Activated CD4-positive, alpha-beta T cell treated with anti-CD3 and anti-CD28 coated beads, Interleukin-2, amount 10 ng/mL, durations not matched to agents 24 days and 14 days (primary cell): Measurements from ENCODE around the gene ASAP3. TPM values are rescaled to one million over a fixed set of nuclear protein-coding genes. Genes with fewer than 3 reads are reported as not detected.
"Not testable (repeated sequence)": the region's sequence is repeated elsewhere in the genome, so short reads cannot be mapped to it uniquely, and the experiment has no call there.

Source experiments
- DNase-seq: peaks from one replicate; pipeline ENCODE4 v3.0.0; 2022
- H3K27ac Mint-ChIP-seq: one replicate; pipeline ENCODE4 v1.8.0; 2022; ENCODE audit warnings: mild to moderate bottlenecking, mixed read lengths
- H3K27me3 Mint-ChIP-seq: one replicate; pipeline ENCODE4 v1.8.0; 2022; ENCODE audit warnings: mixed read lengths
- H3K36me3 Mint-ChIP-seq: one replicate; pipeline ENCODE4 v1.8.0; 2022; ENCODE audit warnings: low read depth, mild to moderate bottlenecking, mixed read lengths
- H3K4me1 Mint-ChIP-seq: one replicate; pipeline ENCODE4 v1.8.0; 2021; ENCODE audit warnings: mixed read lengths
- H3K4me3 Mint-ChIP-seq: one replicate; pipeline ENCODE4 v1.8.0; 2022; ENCODE audit warnings: mild to moderate bottlenecking, moderate library complexity, mixed read lengths
- H3K9me3 Mint-ChIP-seq: one replicate; pipeline ENCODE4 v1.8.0; 2021; ENCODE audit warnings: mixed read lengths
- intact Hi-C: fragments of 100-400 bp; cut with micrococcal nuclease; formaldehyde crosslinking; loops from one replicate; pipeline ENCODE4 v1.15.1; 2023
- total RNA-seq: library from RNA; stranded (reverse); gene quantifications from 2 replicates; pipeline ENCODE4 v1.2.3, GENCODE V29; 2022

Gene ASAP3
- total RNA-seq, 1 donor from 2014 or later = 0.63 TPM

DNA sequence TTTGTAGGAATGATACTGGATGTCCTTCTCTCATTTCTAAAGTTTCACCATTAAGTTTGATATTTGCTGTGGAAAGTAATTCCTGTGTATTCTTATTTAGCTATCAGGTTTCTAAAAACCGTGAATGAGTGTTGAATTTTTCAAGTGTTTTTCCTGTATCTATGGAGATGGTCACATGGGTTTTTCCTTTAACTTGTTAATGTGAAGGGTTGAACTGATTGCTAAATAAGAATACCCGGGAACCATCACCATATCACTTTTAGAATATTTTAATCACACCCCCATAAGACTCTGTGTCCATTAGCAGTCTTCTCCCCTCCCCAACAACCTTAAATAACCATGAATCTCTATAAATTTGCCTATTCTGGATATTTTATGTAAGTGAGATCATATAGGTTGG, 16.5 kb upstream of the ASAP3 start:
- Mint-ChIP-seq H3K4me1 (no peaks in the 10 kb centered on the region), H3K27me3 (peaks cover 2% of the 10 kb centered on the region), H3K4me3 (no peak overlapping the region), H3K9me3 (no peaks in the 10 kb centered on the region), H3K27ac (no peak overlapping the region), H3K36me3 (peaks cover 3% of the 10 kb centered on the region)
- no peak for DNase-seq
- intact Hi-C loops = no loop called here

DNA sequence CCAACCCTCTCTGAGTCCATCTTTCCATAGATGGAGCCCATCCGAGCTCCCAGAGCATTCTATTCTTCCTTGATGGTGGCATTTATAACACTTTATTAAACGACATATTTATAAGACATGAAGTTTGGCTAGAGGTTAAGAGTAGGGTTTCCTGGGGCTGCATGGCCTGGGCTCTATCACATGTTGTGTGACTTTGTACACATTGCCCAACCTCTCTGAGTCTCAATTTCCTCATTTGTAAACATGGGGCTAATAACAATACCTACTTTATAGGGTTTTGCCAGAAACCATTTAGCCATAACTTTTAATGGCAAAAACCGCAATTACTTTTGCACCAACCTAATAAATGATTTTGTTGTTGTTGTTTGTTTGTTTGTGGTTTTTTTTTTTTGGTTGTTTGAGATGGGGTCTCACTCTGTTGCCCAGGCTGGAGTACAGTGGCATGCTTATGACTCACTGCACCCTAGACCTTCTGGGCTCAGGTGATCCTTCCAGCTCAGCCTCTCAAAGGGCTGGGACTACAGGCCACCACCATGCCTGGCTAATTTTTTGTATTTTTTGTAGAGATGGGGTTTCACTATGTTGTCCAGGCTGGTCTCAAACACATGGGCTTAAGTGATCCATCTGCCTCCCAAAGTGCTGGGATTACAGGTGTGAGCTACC, 13.9 kb upstream of the ASAP3 start:
- intact Hi-C loops = loop anchor here (1.0 to 2.0 kb wide), 2 partner anchors 41 to 139 kb away; no protein-coding TSS in a partner anchor
- H3K36me3 Mint-ChIP-seq = no peaks in the 10 kb centered on the region

DNA sequence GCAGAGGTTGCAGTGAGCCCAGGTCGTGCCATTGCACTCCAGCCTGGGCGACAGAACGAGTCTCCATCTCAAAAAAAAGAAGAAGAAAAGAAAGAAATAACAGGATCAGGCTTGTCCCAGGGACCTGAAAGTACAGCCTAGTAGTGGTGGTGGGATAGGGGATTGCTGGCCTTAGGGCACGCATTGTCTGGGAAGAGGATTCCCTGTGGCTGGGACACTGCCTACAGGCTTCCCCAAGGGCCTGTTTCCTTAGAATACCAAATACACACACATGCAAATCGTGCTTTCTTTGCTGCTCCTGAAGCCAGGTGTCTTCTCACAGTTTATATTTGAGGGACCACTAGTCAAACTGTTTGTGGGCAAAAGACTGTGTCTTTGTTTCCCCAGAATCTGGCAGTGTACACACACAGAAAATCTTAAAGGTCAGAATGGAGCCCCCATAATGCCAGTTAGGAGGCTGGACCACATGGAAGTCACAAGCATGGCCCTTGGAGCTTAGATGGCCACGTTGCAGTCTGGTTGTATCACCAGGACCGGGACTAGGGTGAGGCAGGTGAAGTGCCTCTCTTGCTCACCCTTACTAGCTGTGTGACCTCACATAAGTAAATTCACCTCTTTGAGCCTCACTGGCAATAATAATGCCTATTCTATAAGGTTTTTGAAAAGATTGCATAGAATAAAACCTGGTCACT, 12.7 kb upstream of the ASAP3 start:
- peaks cover 7% of the 10 kb centered on the region for H3K27me3 Mint-ChIP-seq
- H3K9me3 Mint-ChIP-seq = no peaks in the 10 kb centered on the region
- intact Hi-C loops = loop anchor here (1.0 to 2.0 kb wide), 2 partner anchors 43 to 140 kb away; no protein-coding TSS in a partner anchor
- no peaks in the 10 kb centered on the region for H3K36me3 Mint-ChIP-seq
- no peak for DNase-seq
- no peak overlapping the region for H3K4me3 Mint-ChIP-seq
- no peaks in the 10 kb centered on the region for H3K4me1 Mint-ChIP-seq
- H3K27ac Mint-ChIP-seq = no peak overlapping the region

More for the DNA sequence above, 13.9 kb upstream of the ASAP3 start:
- Mint-ChIP-seq H3K27me3 (peaks cover 4% of the 10 kb centered on the region), H3K27ac (no peak overlapping the region), H3K4me1 (no peaks in the 10 kb centered on the region), H3K9me3 (no peaks in the 10 kb centered on the region), H3K4me3 (no peak overlapping the region)
- no peak for DNase-seq

DNA sequence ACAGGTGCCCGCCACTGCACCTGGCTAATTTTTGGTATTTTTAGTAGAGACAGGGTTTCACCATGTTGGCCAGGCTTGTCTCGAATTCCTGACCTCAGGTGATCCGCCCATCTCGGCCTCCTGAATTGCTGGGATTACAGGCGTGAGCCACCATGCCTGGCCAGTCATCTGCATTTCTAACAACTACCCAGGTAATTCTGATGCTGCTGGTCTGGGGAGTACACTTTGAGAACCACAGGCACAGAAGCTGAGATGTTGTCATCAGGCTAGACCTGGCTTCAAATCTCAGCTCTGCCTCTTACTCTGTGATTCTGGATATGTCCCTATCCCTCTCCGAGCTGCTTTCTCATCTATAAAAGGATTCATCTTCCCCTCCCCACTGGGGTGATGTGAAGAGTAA, 10.9 kb upstream of the ASAP3 start:
- DNase-seq, H3K4me3 Mint-ChIP-seq, H3K4me1 Mint-ChIP-seq, H3K9me3 Mint-ChIP-seq, H3K36me3 Mint-ChIP-seq, H3K27ac Mint-ChIP-seq, intact Hi-C loops: not testable (repeated sequence)
- H3K27me3 Mint-ChIP-seq = peaks cover 20% of the 10 kb centered on the region

DNA sequence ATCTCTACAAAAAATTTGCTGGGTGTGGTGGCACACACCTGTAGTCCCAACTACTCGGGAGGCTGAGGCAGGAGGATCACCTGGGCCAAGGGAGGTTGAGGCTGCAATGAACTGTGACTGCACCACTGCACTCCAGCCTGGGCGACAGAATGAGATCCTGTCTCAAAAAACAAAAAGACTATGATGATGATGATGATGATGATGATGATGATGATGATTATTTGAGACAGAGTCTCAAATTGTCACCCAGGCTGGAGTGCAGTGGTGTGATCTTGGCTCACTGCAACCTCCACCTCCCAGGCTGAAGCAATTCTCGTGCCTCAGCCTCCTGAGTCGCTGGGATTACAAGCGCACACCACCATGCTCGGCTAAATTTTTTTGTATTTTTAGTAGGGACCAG, 8.8 kb upstream of the ASAP3 start:
- H3K36me3 Mint-ChIP-seq, H3K27ac Mint-ChIP-seq, H3K9me3 Mint-ChIP-seq, H3K4me1 Mint-ChIP-seq, intact Hi-C loops, H3K4me3 Mint-ChIP-seq, DNase-seq: not testable (repeated sequence)
- peaks cover 32% of the 10 kb centered on the region for H3K27me3 Mint-ChIP-seq

DNA sequence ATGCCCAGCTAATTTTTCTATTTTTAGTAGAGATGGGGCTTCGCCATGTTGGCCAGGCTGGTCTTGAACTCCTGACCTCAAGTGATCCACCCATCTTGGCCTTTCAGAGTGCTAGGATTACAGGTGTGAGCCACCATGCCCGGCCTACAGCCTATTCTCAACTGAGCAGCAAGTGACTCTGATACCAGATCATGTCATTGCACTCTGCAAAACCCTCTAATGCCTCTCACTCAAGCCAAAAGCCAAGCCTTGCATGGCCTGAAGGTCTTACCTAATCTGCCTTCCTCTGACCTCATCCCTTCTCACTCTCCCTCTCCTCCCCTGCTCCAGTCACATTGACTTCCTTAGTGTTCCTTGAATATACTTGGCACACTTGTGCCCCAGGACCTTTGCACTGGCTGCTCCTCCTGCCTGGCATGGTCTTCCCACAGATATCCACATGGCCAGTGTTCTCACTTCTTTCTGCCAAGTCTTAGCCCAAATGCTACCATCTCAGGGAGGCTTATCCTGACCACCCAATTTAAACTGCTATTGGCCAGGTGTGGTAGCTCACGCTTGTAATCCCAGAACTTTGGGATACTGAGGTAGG, 8.2 kb upstream of the ASAP3 start:
- H3K27ac Mint-ChIP-seq = no peak overlapping the region
- no peaks in the 10 kb centered on the region for H3K4me1 Mint-ChIP-seq
- DNase-seq = no peak
- no peak overlapping the region for H3K4me3 Mint-ChIP-seq
- H3K9me3 Mint-ChIP-seq = no peaks in the 10 kb centered on the region
- intact Hi-C loops = no loop called here
- H3K36me3 Mint-ChIP-seq = no peaks in the 10 kb centered on the region
- peaks cover 34% of the 10 kb centered on the region for H3K27me3 Mint-ChIP-seq

DNA sequence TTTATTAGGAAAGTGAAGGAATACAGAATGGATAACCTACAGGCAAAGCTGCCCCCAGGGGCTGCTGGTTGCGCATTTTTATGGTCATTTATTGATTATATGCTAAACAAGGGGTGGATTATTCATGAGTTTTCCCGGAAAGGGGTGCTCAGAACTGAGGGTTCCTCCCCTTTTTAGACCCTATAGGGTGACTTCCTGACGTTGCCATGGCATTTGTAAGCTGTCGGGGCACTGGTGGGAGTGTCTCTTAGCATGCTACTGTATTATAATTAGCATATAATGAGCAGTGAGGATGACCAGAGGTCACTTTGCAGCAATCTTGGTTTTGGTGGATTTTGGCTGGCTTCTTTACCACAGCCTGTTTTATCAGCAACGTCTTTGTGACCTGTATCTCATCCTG, 5.9 kb upstream of the ASAP3 start:
- peaks cover 3% of the 10 kb centered on the region for H3K4me1 Mint-ChIP-seq
- H3K27me3 Mint-ChIP-seq = peaks cover 50% of the 10 kb centered on the region
- no peaks in the 10 kb centered on the region for H3K36me3 Mint-ChIP-seq
- intact Hi-C loops = no loop called here
- H3K9me3 Mint-ChIP-seq = no peaks in the 10 kb centered on the region
- no peak overlapping the region for H3K27ac Mint-ChIP-seq
- no peak for DNase-seq
- H3K4me3 Mint-ChIP-seq = no peak overlapping the region

- H3K9me3 Mint-ChIP-seq = no peaks in the 10 kb centered on the region
- H3K36me3 Mint-ChIP-seq = no peaks in the 10 kb centered on the region
- peak overlapping the region; percentile 27 for H3K27ac Mint-ChIP-seq
- H3K4me1 Mint-ChIP-seq = peaks cover 17% of the 10 kb centered on the region
- H3K4me3 Mint-ChIP-seq = peak overlapping the region; percentile 89
- intact Hi-C loops = no loop called here
- H3K27me3 Mint-ChIP-seq = peaks cover 66% of the 10 kb centered on the region
- no peak for DNase-seq
Observed at GRCh38 chr1:23485002-23485332, 988 bp upstream of the ASAP3 start.

- Mint-ChIP-seq H3K9me3 (no peaks in the 10 kb centered on the region), H3K36me3 (no peaks in the 10 kb centered on the region), H3K4me3 (peak overlapping the region; percentile 89), H3K4me1 (peaks cover 17% of the 10 kb centered on the region), H3K27ac (peak overlapping the region; percentile 27), H3K27me3 (peaks cover 65% of the 10 kb centered on the region)
- DNase-seq = peak; percentile 96
- intact Hi-C loops = loop anchor here (5.0 kb wide), 2 partner anchors 48 to 142 kb away; partner anchors contain the start of genes E2F2 and HNRNPR
Observed at GRCh38 chr1:23484253-23485001, 448 bp upstream of the ASAP3 start.

GRCh38 chr1:23481904-23482303, 2.1 kb downstream of the ASAP3 start:
- Mint-ChIP-seq H3K4me1 (peaks cover 17% of the 10 kb centered on the region), H3K27ac (no peak overlapping the region), H3K9me3 (no peaks in the 10 kb centered on the region), H3K27me3 (peaks cover 59% of the 10 kb centered on the region), H3K36me3 (no peaks in the 10 kb centered on the region), H3K4me3 (no peak overlapping the region)
- intact Hi-C loops = loop anchor here (5.0 kb wide), 2 partner anchors 50 to 140 kb away; partner anchors contain the start of genes E2F2 and HNRNPR
- DNase-seq = no peak

DNA sequence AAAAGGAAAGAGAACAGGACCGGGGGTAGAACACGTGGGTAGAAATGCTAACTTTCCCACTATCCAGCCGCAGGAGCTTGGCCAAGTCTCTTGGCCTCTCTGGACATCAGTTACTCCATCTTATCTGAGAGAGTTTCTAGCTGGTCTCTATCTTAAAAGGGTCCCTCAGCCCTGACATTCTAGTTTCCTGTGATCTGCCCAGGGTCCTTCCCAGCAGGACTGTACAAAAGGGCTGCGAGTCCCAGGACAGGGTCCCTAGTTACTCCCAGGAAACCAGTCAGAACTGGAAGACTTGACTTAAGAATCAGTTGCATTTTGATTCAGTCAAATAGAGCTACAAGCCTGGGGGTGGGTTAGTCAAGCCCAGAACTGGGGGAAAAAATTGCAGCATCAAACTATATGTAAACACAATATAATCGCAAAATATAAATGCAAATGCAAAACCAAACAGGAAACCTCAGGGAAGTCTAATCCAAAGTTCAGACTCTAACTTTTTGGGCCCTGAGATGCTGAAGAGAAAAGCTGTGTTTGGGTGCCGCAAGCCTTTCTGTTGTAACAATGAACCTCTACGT, 2.9 kb downstream of the ASAP3 start:
- no peak for DNase-seq
- H3K9me3 Mint-ChIP-seq = no peaks in the 10 kb centered on the region
- no peak overlapping the region for H3K4me3 Mint-ChIP-seq
- no peak overlapping the region for H3K27ac Mint-ChIP-seq
- no peaks in the 10 kb centered on the region for H3K36me3 Mint-ChIP-seq
- H3K27me3 Mint-ChIP-seq = peaks cover 56% of the 10 kb centered on the region
- peaks cover 17% of the 10 kb centered on the region for H3K4me1 Mint-ChIP-seq
- intact Hi-C loops = loop anchor here (5.0 kb wide), 2 partner anchors 51 to 139 kb away; partner anchors contain the start of genes E2F2 and HNRNPR

DNA sequence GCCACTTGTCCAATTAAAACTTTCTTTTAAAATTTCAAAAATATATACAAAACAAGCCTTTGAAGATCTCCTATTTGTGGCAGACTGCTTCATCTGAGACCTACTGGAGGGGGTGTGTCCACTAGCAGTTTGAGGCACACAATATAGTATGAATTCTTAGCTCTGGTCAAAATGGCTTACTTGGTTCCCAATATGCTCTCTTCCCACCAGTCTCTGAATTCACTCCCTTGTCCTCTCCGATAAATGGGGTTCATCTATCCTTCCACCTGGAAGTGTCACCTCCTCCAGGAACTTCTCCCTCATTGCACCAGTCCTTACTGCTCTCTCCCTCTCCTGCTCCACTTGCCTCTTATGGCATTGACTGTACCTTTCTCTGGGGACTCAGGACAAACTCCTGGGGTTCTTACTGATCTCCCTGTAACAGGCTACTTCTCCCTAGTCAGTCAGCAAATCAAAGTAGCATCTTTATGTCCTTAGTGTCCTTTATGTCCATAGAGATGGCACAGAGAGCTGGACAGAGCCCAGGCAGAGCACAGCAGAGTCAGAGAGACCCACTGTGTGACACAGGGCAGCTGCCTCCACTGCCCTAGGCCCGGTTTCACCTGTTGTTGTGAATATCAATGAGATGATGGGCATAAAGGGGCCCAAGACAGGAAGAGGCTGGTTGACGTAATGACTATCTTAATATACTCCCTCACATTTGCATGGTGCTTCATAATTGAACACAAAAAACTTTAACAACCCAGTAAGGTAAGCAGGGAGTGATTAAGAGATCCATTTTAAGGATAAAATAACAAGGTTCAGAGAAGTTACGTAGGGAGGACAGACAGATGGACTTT, 3.6 kb downstream of the ASAP3 start:
- no peaks in the 10 kb centered on the region for H3K9me3 Mint-ChIP-seq
- no peak for DNase-seq
- H3K27me3 Mint-ChIP-seq = peaks cover 54% of the 10 kb centered on the region
- H3K4me1 Mint-ChIP-seq = peaks cover 17% of the 10 kb centered on the region
- no peak overlapping the region for H3K27ac Mint-ChIP-seq
- intact Hi-C loops = loop anchor here (5.0 kb wide), 2 partner anchors 52 to 138 kb away; partner anchors contain the start of genes E2F2 and HNRNPR
- H3K36me3 Mint-ChIP-seq = no peaks in the 10 kb centered on the region
- H3K4me3 Mint-ChIP-seq = no peak overlapping the region

- Mint-ChIP-seq H3K9me3 (no peaks in the 10 kb centered on the region), H3K27me3 (peaks cover 47% of the 10 kb centered on the region), H3K4me3 (no peak overlapping the region), H3K27ac (no peak overlapping the region), H3K36me3 (no peaks in the 10 kb centered on the region), H3K4me1 (peaks cover 11% of the 10 kb centered on the region)
- DNase-seq = no peak
- intact Hi-C loops = no loop called here
Observed at GRCh38 chr1:23479666-23479941, 4.4 kb downstream of the ASAP3 start.
